Activated CD8-positive, alpha-beta T cell treated with anti-CD3 and anti-CD28 coated beads, Interleukin-2, amount 10 ng/mL, durations not matched to agents 7 days and 5 days (primary cell): ENCODE measurements around the gene TGFB1. TPM values are rescaled to one million over a fixed set of nuclear protein-coding genes. Genes with fewer than 3 reads are reported as not detected.

Experiments
- ATAC-seq: fragments of 150-1000 bp; cut with Tn5 transposase; one replicate; pipeline ENCODE4 v1.10.0; 2021; ENCODE audit warnings: moderate library complexity
- CTCF ChIA-PET: fragments of 350-600 bp; sonication (Branson Sonifier 250); formaldehyde crosslinking; loops from one replicate; lab custom pipeline; 2021; ENCODE audit warnings: antibody characterized with exemption; lab: Charles Lee
- POLR2A ChIA-PET: fragments of 350-600 bp; sonication (Branson Sonifier 250); formaldehyde crosslinking; loops from one replicate; lab custom pipeline; 2021; ENCODE audit warnings: antibody characterized with exemption; lab: Charles Lee
- DNase-seq: peaks from one replicate; pipeline ENCODE4 v3.0.0-alpha.2; 2020
- H3K27ac Mint-ChIP-seq: one replicate; pipeline ENCODE4 v1.8.0; 2021; ENCODE audit warnings: mild to moderate bottlenecking, mixed read lengths
- H3K27me3 Mint-ChIP-seq: one replicate; pipeline ENCODE4 v1.8.0; 2021; ENCODE audit warnings: low read depth, mixed read lengths
- H3K36me3 Mint-ChIP-seq: one replicate; pipeline ENCODE4 v1.8.0; 2021; ENCODE audit warnings: low read depth, mixed read lengths
- H3K4me1 Mint-ChIP-seq: one replicate; pipeline ENCODE4 v1.8.0; 2021; ENCODE audit warnings: low read depth, mixed read lengths
- H3K4me3 Mint-ChIP-seq: one replicate; pipeline ENCODE4 v1.8.0; 2021; ENCODE audit warnings: mild to moderate bottlenecking, mixed read lengths
- H3K9me3 Mint-ChIP-seq: one replicate; pipeline ENCODE4 v1.8.0; 2022; ENCODE audit warnings: mixed read lengths; ENCODE audit not compliant: insufficient read depth
- total RNA-seq, 2 experiments: library from RNA; stranded (reverse); gene quantifications; one replicate each; pipeline ENCODE4 v1.2.3, GENCODE V29; 2021

The TGFB1 gene
- total RNA-seq, 2 experiments from 2014 or later, result 210 to 231 TPM

GRCh38 chr19:41327576-41328156 lies 26.1 kb downstream of the TGFB1 start:
- peaks cover 75% of the 10 kb centered on the region for H3K4me1 Mint-ChIP-seq
- H3K27me3 Mint-ChIP-seq, result no peaks in the 10 kb centered on the region
- H3K4me3 Mint-ChIP-seq, result peak overlapping the region; percentile 64
- POLR2A ChIA-PET, result interaction anchor here (1.0 to 3.0 kb wide), 10 partner anchors 17 to 112 kb away, joined by 3 to 22 read pairs (median 6); partner anchors contain the start of genes CCDC97, DMAC2 and HNRNPUL1
- peaks cover 68% of the 10 kb centered on the region for H3K36me3 Mint-ChIP-seq
- H3K9me3 Mint-ChIP-seq, result no peaks in the 10 kb centered on the region
- ATAC-seq, result peak; percentile 66
- CTCF ChIA-PET, result interaction anchor here (0.8 to 2.8 kb wide), 11 partner anchors 9 to 243 kb away, joined by 3 to 12 read pairs (median 4); partner anchors contain the start of gene HNRNPUL1
- H3K27ac Mint-ChIP-seq, result peak overlapping the region; percentile 94
- peak; percentile 84 for DNase-seq

GRCh38 chr19:41327076-41327575 lies 26.6 kb downstream of the TGFB1 start:
- Mint-ChIP-seq H3K27ac (peak overlapping the region; percentile 85), H3K27me3 (no peaks in the 10 kb centered on the region), H3K9me3 (no peaks in the 10 kb centered on the region), H3K4me1 (peaks cover 74% of the 10 kb centered on the region), H3K4me3 (peak overlapping the region; percentile 61), H3K36me3 (peaks cover 68% of the 10 kb centered on the region)
- CTCF ChIA-PET, result interaction anchor here (0.8 to 2.8 kb wide), 10 partner anchors 10 to 243 kb away, joined by 3 to 12 read pairs (median 5); partner anchors contain the start of gene HNRNPUL1
- ATAC-seq (no peak), DNase-seq (peak; percentile 49)
- POLR2A ChIA-PET, result interaction anchor here (1.0 to 3.0 kb wide), 10 partner anchors 16 to 112 kb away, joined by 3 to 22 read pairs (median 6); partner anchors contain the start of genes CCDC97, DMAC2 and HNRNPUL1

DNA sequence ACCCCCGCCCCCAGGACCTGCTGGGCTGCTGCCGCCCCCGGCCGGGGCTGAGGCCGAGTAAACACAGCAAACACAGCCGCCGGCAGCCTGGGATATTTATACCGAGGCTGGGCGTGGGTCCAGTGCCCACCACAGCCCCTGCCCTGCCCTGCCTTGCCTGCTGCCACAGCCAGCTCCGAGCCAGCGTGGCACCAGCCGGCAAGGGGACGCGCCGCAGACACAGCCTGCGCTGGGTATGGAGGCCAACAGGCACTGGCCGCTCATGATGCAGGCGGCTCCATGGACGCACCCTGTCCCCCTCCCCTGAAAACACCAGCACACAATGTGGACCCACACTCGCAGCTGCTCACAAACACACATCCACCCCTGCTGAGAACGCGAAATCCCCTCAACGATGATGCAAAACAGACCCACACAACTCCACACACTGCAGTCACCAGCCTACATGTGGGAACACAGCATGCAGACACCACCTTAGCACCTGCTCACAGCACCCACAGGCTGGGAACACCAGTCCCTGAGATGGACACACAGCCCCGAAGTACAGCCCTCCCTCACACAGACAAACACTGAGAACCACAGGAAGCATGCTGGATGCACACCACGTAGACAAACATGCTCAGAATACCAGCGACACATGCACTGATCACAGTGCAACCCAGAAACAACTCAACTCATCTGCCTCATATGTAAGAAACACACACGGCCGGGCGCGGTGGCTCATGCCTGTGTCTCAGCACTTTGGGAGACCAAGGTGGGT lies 27.6 kb downstream of the TGFB1 start:
- H3K9me3 Mint-ChIP-seq, result no peaks in the 10 kb centered on the region
- peak overlapping the region; percentile 61 for H3K4me3 Mint-ChIP-seq
- DNase-seq, result no peak
- no peak for ATAC-seq
- H3K36me3 Mint-ChIP-seq, result peaks cover 65% of the 10 kb centered on the region
- peaks cover 70% of the 10 kb centered on the region for H3K4me1 Mint-ChIP-seq
- CTCF ChIA-PET, result interaction anchor here (1.7 to 1.8 kb wide), 2 partner anchors 17 to 26 kb away, joined by 9 to 12 read pairs; no protein-coding TSS in a partner anchor
- H3K27ac Mint-ChIP-seq, result peak overlapping the region; percentile 85
- no peaks in the 10 kb centered on the region for H3K27me3 Mint-ChIP-seq
- POLR2A ChIA-PET, result interaction anchor here (2.1 to 3.0 kb wide), 2 partner anchors 18 to 26 kb away, joined by 12 to 22 read pairs; no protein-coding TSS in a partner anchor

- ATAC-seq (no peak), DNase-seq (no peak)
- H3K36me3 Mint-ChIP-seq, result peaks cover 69% of the 10 kb centered on the region
- no peak overlapping the region for H3K4me3 Mint-ChIP-seq
- ChIA-PET CTCF (no interaction called here), POLR2A (interaction anchor here (1.2 kb wide), 1 partner anchor 38 kb away, joined by 3 read pairs; the partner anchor contains the start of gene B9D2)
- peak overlapping the region; percentile 74 for H3K27ac Mint-ChIP-seq
- H3K9me3 Mint-ChIP-seq, result no peaks in the 10 kb centered on the region
- H3K27me3 Mint-ChIP-seq, result no peaks in the 10 kb centered on the region
- peaks cover 68% of the 10 kb centered on the region for H3K4me1 Mint-ChIP-seq
Observed at GRCh38 chr19:41325640-41325946, 28.1 kb downstream of the TGFB1 start.

DNA sequence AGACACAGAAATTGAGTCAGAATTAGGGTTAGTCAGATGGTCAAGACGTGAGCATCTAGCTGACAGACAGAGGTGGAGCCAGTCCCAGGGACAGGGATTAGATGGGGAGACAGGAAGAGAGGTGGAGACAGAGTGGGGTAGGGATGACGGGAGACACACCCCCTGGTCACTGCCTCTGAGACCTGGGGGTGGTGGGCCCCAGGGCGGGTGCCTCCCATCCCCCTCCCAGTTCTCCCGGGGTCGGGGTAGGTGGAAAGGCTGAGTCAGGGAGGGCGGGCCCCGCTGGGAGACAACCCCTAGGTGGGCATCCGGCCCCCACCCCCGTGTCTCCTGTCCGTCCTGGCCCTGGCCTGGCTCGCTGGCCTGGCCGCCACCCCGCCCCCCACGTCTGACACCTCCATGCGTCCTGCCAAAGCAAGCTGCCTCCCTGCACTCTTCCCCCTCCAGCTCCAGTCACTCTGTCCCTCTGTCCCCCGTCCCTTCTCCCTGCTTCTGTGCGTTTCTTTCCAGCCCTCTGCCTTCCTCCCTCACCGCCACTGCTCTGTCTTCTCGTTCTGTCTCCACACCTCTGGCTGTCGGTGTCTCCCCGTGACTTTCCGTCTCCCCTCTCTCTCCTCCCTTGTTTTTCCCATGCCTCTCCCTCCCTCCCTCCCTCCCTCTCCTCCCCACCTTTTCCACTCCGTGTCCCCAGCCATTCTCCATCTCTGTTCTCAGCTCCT lies 28.6 kb downstream of the TGFB1 start:
- ChIA-PET CTCF (no interaction called here), POLR2A (interaction anchor here (1.2 kb wide), 1 partner anchor 39 kb away, joined by 3 read pairs; the partner anchor contains the start of gene B9D2)
- ATAC-seq, result no peak
- Mint-ChIP-seq H3K36me3 (peaks cover 68% of the 10 kb centered on the region), H3K4me3 (no peak overlapping the region), H3K9me3 (no peaks in the 10 kb centered on the region), H3K27me3 (no peaks in the 10 kb centered on the region), H3K27ac (peak overlapping the region; percentile 83), H3K4me1 (peaks cover 64% of the 10 kb centered on the region)
- no peak for DNase-seq

GRCh38 chr19:41324231-41324702 lies 29.5 kb downstream of the TGFB1 start:
- no peak overlapping the region for H3K4me3 Mint-ChIP-seq
- H3K9me3 Mint-ChIP-seq, result no peaks in the 10 kb centered on the region
- H3K36me3 Mint-ChIP-seq, result peaks cover 76% of the 10 kb centered on the region
- CTCF ChIA-PET, result no interaction called here
- H3K27ac Mint-ChIP-seq, result peak overlapping the region; percentile 83
- POLR2A ChIA-PET, result interaction anchor here (1.2 kb wide), 1 partner anchor 40 kb away, joined by 3 read pairs; the partner anchor contains the start of gene B9D2
- DNase-seq (no peak), ATAC-seq (no peak)
- H3K4me1 Mint-ChIP-seq, result peaks cover 64% of the 10 kb centered on the region
- H3K27me3 Mint-ChIP-seq, result no peaks in the 10 kb centered on the region

DNA sequence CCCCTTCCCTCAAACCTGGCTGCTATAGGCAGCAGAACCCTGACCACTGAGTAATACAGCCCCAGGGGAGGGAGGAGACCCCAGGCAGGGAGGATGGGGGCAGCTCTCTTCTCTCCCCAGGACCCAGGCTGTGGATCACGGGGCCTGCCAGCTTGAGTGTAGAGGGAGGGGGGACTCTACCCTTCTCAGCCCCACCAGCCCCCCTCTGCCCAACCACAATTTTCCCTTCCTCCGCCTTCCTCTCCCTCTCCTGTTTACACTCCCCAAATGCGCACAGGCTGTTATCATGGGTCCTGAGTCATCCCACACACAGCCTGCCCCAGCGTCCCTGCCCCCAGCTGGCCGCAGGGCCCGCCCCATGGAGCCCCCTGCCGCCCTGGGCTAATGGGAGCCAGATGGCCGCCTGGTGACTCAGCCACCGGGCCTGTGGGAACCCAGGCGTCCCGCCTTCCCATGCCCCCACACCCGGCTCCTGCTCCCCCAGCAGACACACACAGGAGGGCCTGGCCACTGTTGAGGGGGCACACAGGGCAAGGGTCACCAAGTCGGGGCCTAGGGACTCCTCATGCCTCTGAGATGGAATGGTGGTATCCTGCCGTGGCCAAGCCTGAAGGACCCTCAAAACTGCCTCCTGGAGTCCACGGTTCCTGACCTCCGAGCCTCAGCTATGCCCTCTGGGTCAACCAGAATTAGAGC lies 30.1 kb downstream of the TGFB1 start:
- peak overlapping the region; percentile 83 for H3K27ac Mint-ChIP-seq
- no peak overlapping the region for H3K4me3 Mint-ChIP-seq
- H3K36me3 Mint-ChIP-seq, result peaks cover 76% of the 10 kb centered on the region
- DNase-seq (no peak), ATAC-seq (no peak)
- peaks cover 57% of the 10 kb centered on the region for H3K4me1 Mint-ChIP-seq
- H3K9me3 Mint-ChIP-seq, result no peaks in the 10 kb centered on the region
- POLR2A ChIA-PET, result interaction anchor here (1.1 kb wide), 1 partner anchor 21 kb away, joined by 3 read pairs; no protein-coding TSS in a partner anchor
- CTCF ChIA-PET, result no interaction called here
- H3K27me3 Mint-ChIP-seq, result no peaks in the 10 kb centered on the region

DNA sequence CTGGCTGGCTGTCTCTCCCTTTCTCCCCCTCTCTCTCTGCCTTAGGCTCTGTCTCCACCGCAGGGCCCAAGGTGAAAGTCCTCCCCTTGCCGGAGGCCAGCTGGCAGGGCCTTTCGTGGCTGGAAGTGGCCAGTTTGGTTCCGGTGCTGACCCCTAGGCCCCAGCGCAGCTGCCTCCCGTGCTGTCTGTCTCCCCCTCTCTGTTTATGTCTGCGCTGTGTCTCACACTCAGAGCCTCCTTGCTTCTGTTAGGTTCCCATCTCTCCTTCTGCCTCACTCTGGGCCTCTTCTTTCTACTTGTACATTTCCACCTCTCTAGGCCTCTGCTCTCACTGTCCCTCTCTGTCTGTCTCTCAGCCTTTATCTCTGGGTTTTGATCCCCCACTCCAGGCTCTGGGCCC lies 30.7 kb downstream of the TGFB1 start:
- CTCF ChIA-PET, result no interaction called here
- no peak overlapping the region for H3K4me3 Mint-ChIP-seq
- H3K4me1 Mint-ChIP-seq, result peaks cover 52% of the 10 kb centered on the region
- no peak for DNase-seq
- peak overlapping the region; percentile 72 for H3K27ac Mint-ChIP-seq
- no peaks in the 10 kb centered on the region for H3K27me3 Mint-ChIP-seq
- H3K9me3 Mint-ChIP-seq, result no peaks in the 10 kb centered on the region
- peaks cover 75% of the 10 kb centered on the region for H3K36me3 Mint-ChIP-seq
- POLR2A ChIA-PET, result interaction anchor here (1.1 kb wide), 1 partner anchor 21 kb away, joined by 3 read pairs; no protein-coding TSS in a partner anchor
- no peak for ATAC-seq

DNA sequence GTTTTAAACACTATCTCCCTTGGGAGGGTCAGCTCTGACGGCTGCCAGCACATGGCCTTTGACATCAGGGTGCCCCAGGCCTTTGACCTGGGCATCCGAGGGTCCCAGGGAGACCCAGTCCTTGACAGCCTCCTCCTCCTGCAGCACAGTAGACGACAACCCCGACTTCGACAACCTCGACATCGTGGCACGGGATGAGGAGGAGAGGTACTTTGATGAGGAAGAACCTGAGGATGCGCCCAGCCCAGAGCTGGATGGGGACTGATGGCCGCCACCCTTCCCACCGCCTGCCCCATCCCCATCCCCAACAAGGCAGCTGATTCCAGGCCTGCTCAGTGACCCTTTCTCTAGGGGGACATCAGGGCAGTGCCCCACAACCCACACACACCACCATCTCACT lies 31.3 kb downstream of the TGFB1 start:
- H3K4me3 Mint-ChIP-seq, result no peak overlapping the region
- no peaks in the 10 kb centered on the region for H3K27me3 Mint-ChIP-seq
- no peaks in the 10 kb centered on the region for H3K9me3 Mint-ChIP-seq
- DNase-seq, result no peak
- H3K4me1 Mint-ChIP-seq, result peaks cover 48% of the 10 kb centered on the region
- CTCF ChIA-PET, result interaction anchor here (1.4 kb wide), 1 partner anchor 14 kb away, joined by 7 read pairs; no protein-coding TSS in a partner anchor
- peaks cover 77% of the 10 kb centered on the region for H3K36me3 Mint-ChIP-seq
- POLR2A ChIA-PET, result no interaction called here
- H3K27ac Mint-ChIP-seq, result peak overlapping the region; percentile 72
- no peak for ATAC-seq

GRCh38 chr19:41321600-41322270 lies 32.0 kb downstream of the TGFB1 start:
- Mint-ChIP-seq H3K36me3 (peaks cover 79% of the 10 kb centered on the region), H3K4me1 (peaks cover 47% of the 10 kb centered on the region), H3K9me3 (no peaks in the 10 kb centered on the region), H3K4me3 (no peak overlapping the region), H3K27ac (peak overlapping the region; percentile 55), H3K27me3 (no peaks in the 10 kb centered on the region)
- ATAC-seq, result no peak
- DNase-seq, result no peak
- POLR2A ChIA-PET, result no interaction called here
- CTCF ChIA-PET, result interaction anchor here (0.9 to 1.4 kb wide), 2 partner anchors 13 to 117 kb away, joined by 3 to 7 read pairs; no protein-coding TSS in a partner anchor
